NCI-H2029 (cell line): Measurements from ENCODE around the gene CCNG2.

Experiments used
- DNase-seq: peaks from one replicate; lab custom pipeline; 2025; lab: John Stamatoyannopoulos, UW

CCNG2 gene

GRCh38 chr4:77147079-77147782 lies 9.8 kb upstream of the CCNG2 start:
- DNase-seq = no peak

DNA sequence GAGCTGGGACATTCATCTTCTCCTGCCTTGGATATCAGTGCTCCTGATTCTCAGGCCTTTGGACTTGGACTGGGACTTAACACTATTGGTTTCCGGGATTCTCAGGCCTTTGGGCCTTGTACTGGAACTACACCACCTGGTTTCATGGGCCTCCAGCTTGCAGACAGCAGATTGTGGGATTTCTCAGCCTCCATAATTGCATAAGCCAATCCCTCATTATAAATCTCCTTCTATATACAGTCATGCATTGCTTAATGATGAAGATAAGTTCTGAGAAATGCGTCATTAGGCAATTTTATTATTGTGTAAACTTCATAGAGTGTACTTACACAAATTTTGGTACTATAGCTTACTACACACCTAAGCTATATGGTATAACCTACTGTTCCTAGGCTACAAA lies 8.9 kb upstream of the CCNG2 start:
- no peak for DNase-seq

DNA sequence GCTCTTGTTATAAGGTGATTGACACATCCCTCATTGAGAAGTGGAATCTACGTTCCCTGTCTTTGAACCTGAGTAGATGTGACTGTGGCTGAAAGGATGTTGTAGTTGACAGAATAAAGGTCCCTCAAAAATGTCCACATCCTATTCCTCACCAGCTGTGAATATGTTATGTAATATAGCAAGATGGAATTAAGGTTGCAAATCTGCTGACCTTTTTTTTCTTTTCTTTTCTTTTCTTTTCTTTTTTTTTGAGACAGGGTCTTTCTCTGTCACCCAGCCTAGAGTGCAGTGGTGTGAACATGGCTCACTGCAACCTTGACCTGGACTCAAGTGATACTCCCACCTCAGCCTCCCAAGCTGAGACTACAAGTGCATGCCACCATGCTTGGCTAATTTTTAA lies 7.2 kb upstream of the CCNG2 start:
- no peak for DNase-seq

GRCh38 chr4:77151241-77151640 lies 5.8 kb upstream of the CCNG2 start:
- DNase-seq = no peak

- DNase-seq = no peak
These were observed 4.6 kb upstream of the CCNG2 start for GRCh38 chr4:77152421-77152820.

- DNase-seq = no peak
These were observed 4.0 kb upstream of the CCNG2 start for GRCh38 chr4:77153006-77153405.

DNA sequence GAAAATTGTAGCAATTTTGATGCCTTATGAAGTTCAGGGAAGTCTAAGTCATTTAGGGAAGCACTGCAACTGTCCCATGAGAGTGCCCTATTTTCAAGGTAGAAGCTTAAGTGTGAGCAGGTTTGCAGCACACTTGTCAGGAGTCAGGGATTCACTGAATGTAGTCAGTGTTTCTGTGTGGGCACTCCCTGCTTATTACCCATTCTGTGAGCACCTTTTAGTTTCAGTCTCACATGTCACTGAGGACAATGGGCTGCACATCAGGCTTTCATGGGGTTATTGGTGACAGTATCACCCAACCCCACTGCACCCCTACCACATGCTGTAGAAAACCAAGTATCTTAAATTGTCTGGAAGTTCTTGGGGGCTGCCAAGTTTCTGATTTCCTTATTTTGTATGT lies 2.9 kb upstream of the CCNG2 start:
- DNase-seq = no peak

DNA sequence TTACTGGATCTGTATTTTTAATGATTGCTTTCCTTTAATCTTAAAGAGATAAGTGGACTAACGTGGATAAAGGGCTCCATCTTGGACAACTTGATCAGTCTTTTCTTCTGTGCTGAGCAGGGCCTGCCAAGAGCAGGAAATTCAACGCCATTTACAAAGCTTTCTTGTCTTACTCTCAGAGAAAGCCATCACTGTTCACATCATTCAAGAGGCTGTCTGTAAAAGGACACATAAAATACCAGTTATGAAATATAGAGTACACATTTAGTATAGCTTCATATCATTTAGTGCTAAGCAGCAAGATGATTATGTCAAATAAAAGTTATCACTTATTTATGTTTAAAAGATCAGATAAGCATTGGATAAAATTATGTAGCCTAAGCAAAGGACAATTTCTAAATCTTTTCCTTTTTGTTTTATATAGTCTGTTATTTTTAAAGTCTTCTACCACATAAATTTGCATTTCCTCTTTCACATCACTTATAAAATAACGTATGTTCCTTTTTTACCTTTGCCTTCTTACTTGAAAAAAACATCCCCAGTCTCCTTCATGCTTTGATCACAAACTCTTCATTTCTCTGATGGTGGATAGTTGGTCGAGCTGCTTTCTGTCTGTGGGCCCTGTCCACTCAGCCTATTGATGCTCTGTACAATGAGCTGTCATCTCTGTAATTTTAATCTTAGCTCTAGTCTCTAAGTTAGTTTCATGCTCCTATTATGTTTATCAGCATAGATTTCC lies 2.1 kb upstream of the CCNG2 start:
- no peak for DNase-seq

DNA sequence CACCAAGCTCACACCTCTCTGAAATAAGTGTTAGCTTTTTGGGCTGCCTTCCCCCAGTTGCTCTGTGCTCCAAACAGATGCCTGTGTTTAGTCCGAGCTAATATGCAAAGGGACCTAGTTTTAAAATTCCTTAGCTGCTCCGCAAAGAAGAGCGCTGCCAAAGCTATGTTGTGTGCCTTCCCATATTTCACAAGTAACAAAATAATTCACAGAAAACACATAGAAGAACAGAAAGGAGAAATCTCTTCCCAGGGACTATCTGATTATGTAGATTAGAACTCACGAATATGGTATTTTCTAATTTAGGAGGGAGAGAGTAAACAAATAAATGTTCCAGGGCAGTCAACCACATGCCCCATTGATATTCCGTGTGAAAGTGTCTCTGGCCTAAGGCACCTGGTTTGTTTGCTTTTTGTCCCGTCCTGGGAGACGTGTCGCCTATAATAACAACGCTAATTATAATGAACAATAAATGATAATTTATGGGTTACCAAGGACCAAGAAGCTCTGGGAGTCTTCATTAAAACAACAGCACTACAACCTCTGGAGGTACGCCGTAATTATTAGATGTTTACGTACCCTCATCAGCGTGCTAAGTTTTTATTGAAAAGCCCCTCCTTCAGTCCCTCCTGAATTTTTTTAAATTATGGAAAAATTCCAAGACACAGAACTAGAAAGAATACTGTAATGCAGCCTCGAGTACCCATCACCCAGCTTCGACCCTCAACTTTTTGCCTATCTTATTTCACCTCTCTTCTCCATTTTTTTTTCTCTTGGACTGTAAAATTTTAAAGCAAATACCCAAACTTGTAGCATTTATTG lies 1.2 kb upstream of the CCNG2 start:
- DNase-seq = no peak

- peak; percentile 98 for DNase-seq
These were observed 485 bp upstream of the CCNG2 start for GRCh38 chr4:77156533-77156911.

DNA sequence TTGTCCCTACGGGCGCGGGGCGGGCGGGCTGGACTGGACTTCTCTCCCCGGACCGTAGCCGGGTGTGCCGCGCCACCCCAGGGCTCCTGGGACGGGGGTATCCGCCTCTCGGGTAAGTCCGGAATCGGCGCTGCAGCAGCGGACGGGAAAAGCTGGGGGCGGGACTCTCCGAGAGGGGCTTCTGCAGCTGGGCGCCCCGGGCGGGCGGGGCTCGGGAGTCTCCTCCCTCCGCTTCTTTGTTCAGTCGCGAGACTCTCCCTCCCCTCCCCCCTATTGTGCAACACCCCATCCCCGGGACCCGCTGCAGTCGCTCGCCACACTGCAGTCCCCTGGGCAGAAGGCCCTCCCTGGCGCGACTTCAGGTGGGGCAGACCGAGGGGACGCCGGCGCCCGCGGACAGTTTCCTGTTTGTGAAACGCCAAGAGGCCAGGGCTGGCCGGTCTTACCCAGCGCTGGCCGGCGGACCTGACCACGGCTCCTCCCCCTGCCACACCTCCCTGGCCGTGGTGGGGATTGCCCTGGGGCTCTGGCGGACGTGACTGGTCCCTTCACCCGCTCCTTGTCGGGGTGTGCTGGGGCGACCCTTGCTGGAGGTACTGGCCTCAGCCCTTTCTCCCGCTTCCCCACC lies 966 bp downstream of the CCNG2 start:
- peak; percentile 69 for DNase-seq

DNA sequence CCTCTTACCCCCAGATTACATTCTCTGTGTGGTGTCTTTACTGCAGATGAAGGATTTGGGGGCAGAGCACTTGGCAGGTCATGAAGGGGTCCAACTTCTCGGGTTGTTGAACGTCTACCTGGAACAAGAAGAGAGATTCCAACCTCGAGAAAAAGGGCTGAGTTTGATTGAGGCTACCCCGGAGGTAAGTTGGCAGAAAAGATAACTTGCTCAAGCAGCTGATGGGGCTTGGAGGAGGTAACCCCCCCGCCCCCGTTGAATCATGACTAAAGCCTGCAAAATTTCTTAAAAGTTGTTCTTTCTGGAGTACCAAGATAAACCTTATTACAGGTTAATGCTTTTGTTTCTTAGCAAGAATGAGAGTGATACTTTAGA lies 1.5 kb downstream of the CCNG2 start:
- DNase-seq = no peak

- no peak for DNase-seq
These were observed 2.8 kb downstream of the CCNG2 start for GRCh38 chr4:77159806-77160205.

DNA sequence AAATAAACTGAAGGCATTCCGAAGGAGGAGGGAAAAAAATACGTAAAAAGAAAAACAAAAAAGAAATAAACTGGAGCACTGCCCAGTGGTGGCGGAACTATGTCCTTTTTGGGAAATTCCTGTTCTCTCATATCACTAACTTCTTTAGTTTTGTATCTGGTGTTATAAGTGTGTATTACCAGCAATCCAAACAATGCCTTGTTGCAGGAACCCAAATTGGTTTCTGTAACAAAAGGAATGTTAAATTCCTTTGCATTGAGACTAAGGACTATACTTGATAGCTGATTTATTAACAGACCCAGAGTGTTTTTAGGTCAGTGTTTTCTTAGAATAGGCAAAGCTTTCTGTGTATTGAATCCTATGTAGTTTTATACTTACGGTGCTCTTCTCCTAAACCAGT lies 6.6 kb downstream of the CCNG2 start:
- no peak for DNase-seq

DNA sequence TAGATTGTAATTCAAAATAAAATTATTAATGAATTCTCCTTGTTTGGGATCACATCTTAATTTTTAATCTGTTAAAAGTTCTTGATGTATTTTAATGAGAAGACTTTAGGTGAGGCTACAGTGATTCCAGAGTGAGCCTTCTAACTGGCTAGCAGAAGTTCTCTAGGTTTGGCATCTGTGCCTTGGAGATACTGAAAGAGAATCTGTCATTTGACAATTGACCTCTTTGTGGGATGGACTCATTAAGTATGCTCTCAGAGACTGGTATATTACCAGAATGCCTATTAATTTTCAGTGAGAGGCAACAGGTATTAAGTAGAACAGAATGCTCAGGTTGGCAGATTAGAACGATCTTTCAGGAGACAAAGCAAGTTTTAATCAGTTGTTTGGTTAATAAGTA lies 10.2 kb downstream of the CCNG2 start:
- no peak for DNase-seq

- DNase-seq = no peak
These were observed 10.9 kb downstream of the CCNG2 start for GRCh38 chr4:77167866-77168265.

DNA sequence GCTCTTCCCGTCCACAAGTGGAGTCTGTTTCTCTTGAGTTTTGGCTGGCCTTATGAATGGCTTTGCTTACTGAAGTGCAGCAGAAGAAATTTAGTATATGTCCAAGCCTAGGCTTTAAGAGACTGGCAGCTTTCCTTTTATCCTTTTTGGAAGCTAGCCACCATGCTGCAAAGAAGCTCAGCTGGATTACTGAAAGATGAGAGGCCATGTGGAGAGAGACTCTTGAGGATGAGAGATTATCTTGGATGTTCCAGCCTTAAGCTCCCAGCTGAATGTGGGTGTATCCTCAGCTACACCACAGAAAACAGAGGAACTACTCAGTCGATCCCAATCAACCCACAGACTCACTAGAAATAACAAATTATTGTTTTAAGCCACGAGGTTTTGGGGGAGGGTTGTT lies 12.5 kb downstream of the CCNG2 start:
- DNase-seq = no peak

GRCh38 chr4:77170926-77171325 lies 13.9 kb downstream of the CCNG2 start:
- no peak for DNase-seq

GRCh38 chr4:77172336-77172735 lies 15.3 kb downstream of the CCNG2 start:
- no peak for DNase-seq

DNA sequence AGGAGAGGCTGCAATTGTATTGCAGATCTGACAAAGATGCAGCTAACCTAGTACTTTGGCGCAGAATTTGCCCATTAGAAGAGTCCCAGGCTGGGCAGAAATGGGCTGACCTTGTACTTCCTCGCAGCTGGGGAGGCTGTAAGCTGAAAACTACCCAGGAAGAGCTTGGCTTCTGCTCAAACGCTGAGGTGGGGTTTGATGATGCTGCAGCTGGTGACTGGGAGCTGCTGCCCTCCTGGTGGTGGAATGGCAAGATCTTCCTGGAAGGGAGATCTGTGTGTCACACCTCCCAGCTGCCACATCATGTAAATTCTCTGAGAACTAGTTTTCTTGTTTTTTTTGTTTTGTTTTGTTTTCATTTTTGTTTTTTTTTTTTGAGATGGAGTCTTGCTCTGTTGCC lies 17.4 kb downstream of the CCNG2 start:
- no peak for DNase-seq

GRCh38 chr4:77175201-77175611 lies 18.2 kb downstream of the CCNG2 start:
- DNase-seq = no peak

GRCh38 chr4:77176640-77177039 lies 19.6 kb downstream of the CCNG2 start:
- no peak for DNase-seq

DNA sequence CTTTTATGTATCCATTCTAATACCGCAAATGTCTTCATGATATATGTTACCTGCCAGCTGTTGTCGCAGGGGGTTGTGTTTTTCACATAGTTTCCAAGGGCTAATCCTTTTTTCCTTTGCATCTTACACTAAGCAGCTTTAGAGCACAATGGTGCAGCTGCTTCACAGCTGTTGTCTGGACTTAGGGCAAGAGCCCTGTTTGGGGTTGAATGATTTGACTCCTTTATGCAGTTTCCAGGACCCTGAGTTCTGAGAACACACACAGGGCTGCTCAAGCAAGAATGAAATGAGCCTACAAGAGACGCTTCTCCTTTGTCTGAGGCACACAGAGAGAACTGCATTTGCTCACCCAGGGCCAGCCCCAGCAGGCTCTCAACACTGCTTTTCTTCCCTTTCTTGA lies 20.2 kb downstream of the CCNG2 start:
- DNase-seq = no peak
